HCT116 (cell line): ENCODE data around the gene THSD7B. TPM values are rescaled to one million over a fixed set of nuclear protein-coding genes. Genes with fewer than 3 reads are reported as not detected.

Experiments used
- ATAC-seq: fragments of 200-7000 bp; cut with Tn5 transposase; 2 replicates; pipeline ENCODE4 v1.9.1; 2020; ENCODE audit warnings: mild to moderate bottlenecking, moderate library complexity
- BruUV-seq: library from RNA; stranded (reverse); fragments of 400-500 nt; replicated peaks from 2 replicates; lab custom pipeline; 2021; lab: Mats Ljungman, UMichigan
- CTCF ChIA-PET: fragments of 300-600 bp; sonication (Branson Sonifier 250); formaldehyde crosslinking; loops from one replicate; lab custom pipeline; 2021; ENCODE audit warnings: antibody characterized with exemption; lab: Charles Lee
- POLR2A ChIA-PET: fragments of 300-600, 350-600 bp; sonication (Branson Sonifier 250); formaldehyde crosslinking; loops from one replicate; lab custom pipeline; 2021; ENCODE audit warnings: antibody characterized with exemption; lab: Charles Lee
- RAD21 ChIA-PET, 2 experiments: fragments of 300-600 bp; sonication (Branson Sonifier 250); formaldehyde crosslinking; loops; one replicate each; lab custom pipeline; 2023; ENCODE audit warnings: low total read pairs in 2 of 2; ENCODE audit not compliant: uncharacterized antibody in 2 of 2, unreplicated experiment in 2 of 2, low non-redundant PET in 1 of 2; lab: Charles Lee
- DNase-seq: peaks from one replicate; pipeline ENCODE4 v3.0.0-alpha.2; 2010; ENCODE audit warnings: low read depth, low spot score
- H2AFZ ChIP-seq: fragments of 200-600 bp; shearing (Covaris generic), sonication (generic); 2 replicates; pipeline ENCODE4 v1.6.1; 2017; ENCODE audit warnings: low read depth, mixed run types, mixed read lengths, antibody characterized with exemption, low read length; ENCODE audit not compliant: poor library complexity, severe bottlenecking
- H3K27ac ChIP-seq: 2 replicates; pipeline ENCODE4 v1.5.1; 2012; ENCODE audit warnings: low read depth, low read length
- H3K27me3 ChIP-seq: fragments of 200-600 bp; sonication (generic); 2 replicates; pipeline ENCODE4 v1.6.1; 2016; ENCODE audit warnings: mixed run types, low read length, mixed read lengths; ENCODE audit not compliant: insufficient read depth
- H3K36me3 ChIP-seq, 2 experiments: fragments of 200-500 bp in 1 of 2; fragments of 200-600 bp in 1 of 2; sonication (Bioruptor generic) in 1 of 2; sonication (generic) in 1 of 2; 2 replicates each; pipeline versions ENCODE4 v1.5.1 to v1.6.1; 2014 to 2016; ENCODE audit warnings: low read length in 2 of 2, inconsistent platforms in 1 of 2, mixed read lengths in 1 of 2, mixed run types in 1 of 2; ENCODE audit not compliant: insufficient read depth in 2 of 2, control insufficient read depth in 1 of 2
- H3K4me1 ChIP-seq, 2 experiments: fragments of 200-600 bp in 1 of 2; sonication (generic) in 1 of 2; 2 replicates each; pipeline versions ENCODE4 v1.5.1 to v1.6.1; 2012 to 2017; ENCODE audit warnings: low read length in 2 of 2, inconsistent platforms in 1 of 2, mild to moderate bottlenecking in 1 of 2, mixed read lengths in 1 of 2, mixed run types in 1 of 2, moderate library complexity in 1 of 2; ENCODE audit not compliant: insufficient read depth in 2 of 2, control insufficient read depth in 1 of 2
- H3K4me2 ChIP-seq: fragments of 200-600 bp; sonication (generic); 2 replicates; pipeline ENCODE4 v1.6.1; 2017; ENCODE audit warnings: mixed run types, low read length, mixed read lengths
- H3K4me3 ChIP-seq, 2 experiments: fragments of 200-600 bp in 1 of 2; sonication (generic) in 1 of 2; replicated peaks in 1 of 2; 2 replicates each; pipeline ENCODE4 v1.5.1; 2011 to 2016; ENCODE audit warnings: low read length in 2 of 2, control low read depth in 1 of 2, low read depth in 1 of 2, mild to moderate bottlenecking in 1 of 2, mixed read lengths in 1 of 2, mixed run types in 1 of 2
- H3K79me2 ChIP-seq: fragments of 200-600 bp; sonication (generic); 2 replicates; pipeline ENCODE4 v1.6.1; 2017; ENCODE audit warnings: mild to moderate bottlenecking, mixed run types, low read length, moderate library complexity, mixed read lengths; ENCODE audit not compliant: insufficient read depth
- H3K9ac ChIP-seq: fragments of 200-600 bp; sonication (generic); 2 replicates; pipeline ENCODE4 v1.6.1; 2016; ENCODE audit warnings: low read length, mixed read lengths
- H3K9me2 ChIP-seq: fragments of 200-600 bp; sonication (generic), shearing (Covaris generic); 2 replicates; pipeline ENCODE4 v1.6.1; 2017; ENCODE audit warnings: mixed run types, mild to moderate bottlenecking, moderate library complexity; ENCODE audit not compliant: insufficient read depth
- H3K9me3 ChIP-seq, 2 experiments: fragments of 200-500 bp in 1 of 2; fragments of 200-600 bp in 1 of 2; sonication (Bioruptor generic) in 1 of 2; sonication (generic) in 1 of 2; 2 replicates each; pipeline ENCODE4 v1.6.1; 2014 to 2017; ENCODE audit warnings: low read length in 2 of 2, mixed read lengths in 2 of 2, inconsistent platforms in 1 of 2, low read depth in 1 of 2, mild to moderate bottlenecking in 1 of 2, mixed run types in 1 of 2, moderate library complexity in 1 of 2; ENCODE audit not compliant: control insufficient read depth in 1 of 2, insufficient read depth in 1 of 2
- H4K20me1 ChIP-seq: fragments of 200-600 bp; sonication (generic), shearing (Covaris generic); 2 replicates; pipeline ENCODE4 v1.6.1; 2017; ENCODE audit warnings: mixed run types, mild to moderate bottlenecking, moderate library complexity; ENCODE audit not compliant: insufficient read depth
- FOSL1 ChIP-seq: IDR thresholded peaks from 2 replicates; pipeline ENCODE4 v1.6.1; 2012; ENCODE audit warnings: low read depth
- intact Hi-C: fragments of 100-400 bp; cut with micrococcal nuclease; formaldehyde crosslinking; loops from 2 replicates; pipeline ENCODE4 v1.10.0; 2022
- total RNA-seq: library from RNA; stranded (reverse); gene quantifications from one replicate; pipeline ENCODE4 v1.2.1, GENCODE V29; 2021; ENCODE audit not compliant: unreplicated experiment
- TF ChIP-seq, protein P1 (sequence below): IDR thresholded peaks from 2 replicates; pipeline ENCODE4 v1.6.1; 2012
- TF ChIP-seq, protein P2 (sequence below): IDR thresholded peaks from 2 replicates; pipeline ENCODE4 v1.6.1; 2012

The THSD7B gene
- total RNA-seq, 1 experiment from 2014 or later, result not detected

DNA sequence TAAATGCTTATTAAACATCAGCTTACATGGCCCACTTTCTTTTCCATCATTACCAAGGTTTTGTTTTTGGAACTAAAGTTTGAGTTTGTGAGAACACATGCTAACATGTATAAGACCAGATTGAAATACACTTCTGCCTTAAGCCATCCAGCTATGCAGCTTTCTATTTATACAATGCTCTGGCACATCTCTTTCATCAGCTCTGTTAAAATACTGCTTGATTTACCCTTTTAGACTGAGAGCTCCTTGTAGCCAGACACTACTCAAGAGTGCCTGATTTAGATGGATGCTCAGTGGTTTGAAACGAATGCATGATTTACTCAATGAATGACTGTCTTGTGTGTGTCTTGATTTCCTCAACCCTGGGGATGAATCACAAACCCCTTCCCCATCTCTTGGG, 392.5 kb downstream of the THSD7B start:
- no peak for DNase-seq
- Histone ChIP-seq H3K4me2 (no peak overlapping the region), H3K4me1 (no peaks in the 10 kb centered on the region), H3K4me3 (no peak overlapping the region), H3K9me2 (no peaks in the 10 kb centered on the region), H3K79me2 (no peaks in the 10 kb centered on the region), H3K9me3 (peaks cover 3 to 21% of the 10 kb centered on the region in 2 experiments; a peak in 2 of 4 replicates), H3K36me3 (no peaks in the 10 kb centered on the region), H4K20me1 (no peaks in the 10 kb centered on the region), H2AFZ (no peak overlapping the region), H3K27ac (no peak overlapping the region), H3K27me3 (no peaks in the 10 kb centered on the region), H3K9ac (no peak overlapping the region)
- RAD21 ChIA-PET, result no interaction called here
- TF ChIP-seq FOSL1, result no peak
- TF ChIP-seq, protein P1, sequence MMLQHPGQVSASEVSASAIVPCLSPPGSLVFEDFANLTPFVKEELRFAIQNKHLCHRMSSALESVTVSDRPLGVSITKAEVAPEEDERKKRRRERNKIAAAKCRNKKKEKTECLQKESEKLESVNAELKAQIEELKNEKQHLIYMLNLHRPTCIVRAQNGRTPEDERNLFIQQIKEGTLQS, result no peak
- BruUV-seq, result no TSS peak
- CTCF ChIA-PET, result no interaction called here
- ATAC-seq, result no peak
- intact Hi-C loops, result no loop called here
- POLR2A ChIA-PET, result no interaction called here

DNA sequence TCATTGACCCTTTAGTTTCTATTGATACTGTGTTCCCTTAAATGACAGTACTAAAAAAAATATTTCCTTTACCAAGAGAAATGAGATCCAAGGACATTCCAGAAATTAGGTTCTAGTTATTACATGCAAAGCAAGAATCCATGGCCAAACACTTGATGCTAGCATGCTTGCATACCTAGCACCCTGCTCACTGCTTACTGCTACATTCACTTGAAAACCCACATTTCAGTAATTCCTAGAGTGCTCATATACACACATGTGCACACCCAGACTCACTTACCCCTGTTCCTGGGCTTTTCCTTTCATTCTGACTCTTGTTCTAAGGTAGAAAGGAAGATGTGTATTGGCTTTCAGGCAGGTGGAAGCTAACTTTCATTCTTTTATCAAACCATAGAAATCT, 395.9 kb downstream of the THSD7B start:
- DNase-seq (no peak), ATAC-seq (no peak)
- no peak overlapping the region for H3K27ac ChIP-seq
- no peaks in the 10 kb centered on the region for H3K9me2 ChIP-seq
- intact Hi-C loops, result no loop called here
- H3K4me2 ChIP-seq, result no peak overlapping the region
- no TSS peak for BruUV-seq
- no peak overlapping the region for H2AFZ ChIP-seq
- POLR2A ChIA-PET, result no interaction called here
- no peaks in the 10 kb centered on the region for H3K4me1 ChIP-seq
- H3K36me3 ChIP-seq, result no peaks in the 10 kb centered on the region
- TF ChIP-seq, protein P1, result no peak
- TF ChIP-seq, protein P2, sequence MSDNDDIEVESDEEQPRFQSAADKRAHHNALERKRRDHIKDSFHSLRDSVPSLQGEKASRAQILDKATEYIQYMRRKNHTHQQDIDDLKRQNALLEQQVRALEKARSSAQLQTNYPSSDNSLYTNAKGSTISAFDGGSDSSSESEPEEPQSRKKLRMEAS, result no peak
- TF ChIP-seq, all 23 proteins: peak for 0
- RAD21 ChIA-PET, result no interaction called here
- Histone ChIP-seq H3K4me3 (no peak overlapping the region), H3K9me3 (peaks cover 3 to 17% of the 10 kb centered on the region in 2 experiments; a peak in 2 of 4 replicates), H3K79me2 (no peaks in the 10 kb centered on the region), H3K27me3 (no peaks in the 10 kb centered on the region), H3K9ac (no peak overlapping the region), H4K20me1 (no peaks in the 10 kb centered on the region)
- CTCF ChIA-PET, result no interaction called here
